ENCODE results near the gene LMOD1.
A peak's percentile ranks its signal among the peaks of the same experiment; 100 is the strongest.

The LMOD1 gene

DNA sequence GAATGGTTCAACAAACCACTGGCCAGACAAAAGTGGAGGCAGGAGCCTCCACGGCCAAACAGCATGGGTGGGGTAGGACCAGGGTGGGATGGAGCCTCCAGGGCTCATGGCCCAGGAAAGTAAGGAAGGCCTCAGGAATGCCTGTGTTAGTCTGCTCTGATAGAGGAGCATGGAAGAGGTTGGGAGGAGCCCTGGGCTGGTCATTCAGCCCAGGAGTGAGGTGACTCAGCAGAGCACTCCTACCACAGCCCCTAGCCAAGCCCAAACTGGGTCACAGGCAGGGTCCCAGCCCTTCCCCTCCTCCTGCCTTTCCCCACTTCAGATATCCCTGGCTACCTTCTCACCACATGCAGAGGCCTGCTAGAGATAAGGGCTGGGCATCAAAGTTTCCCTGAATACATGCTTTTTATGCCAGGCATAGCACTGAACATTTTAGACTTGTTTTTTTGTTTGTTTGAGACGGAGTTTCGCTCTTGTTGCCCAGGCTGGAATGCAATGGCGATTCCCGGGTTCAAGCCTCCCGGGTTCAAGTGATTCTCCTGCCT, 60.7 kb downstream of the LMOD1 start:
- no peak for TF ChIP-seq CTCF (IDR thresholded peaks at IDR 0.05; ENCODE audit: low read depth, low read length)
- DNase-seq (ENCODE audit: low read depth in 2 of 2): peak; percentile 49 to 53
- no peak overlapping the region for H3K4me3 ChIP-seq (replicated peaks in 1 of 2; ENCODE audit: low read depth in 2 of 2, low read length in 2 of 2)

GRCh38 chr1:201884425-201884824, 61.9 kb downstream of the LMOD1 start:
- no peak for TF ChIP-seq CTCF (IDR thresholded peaks at IDR 0.05; ENCODE audit: low read depth, low read length)
- DNase-seq (ENCODE audit: low read depth in 2 of 2): no peak

DNA sequence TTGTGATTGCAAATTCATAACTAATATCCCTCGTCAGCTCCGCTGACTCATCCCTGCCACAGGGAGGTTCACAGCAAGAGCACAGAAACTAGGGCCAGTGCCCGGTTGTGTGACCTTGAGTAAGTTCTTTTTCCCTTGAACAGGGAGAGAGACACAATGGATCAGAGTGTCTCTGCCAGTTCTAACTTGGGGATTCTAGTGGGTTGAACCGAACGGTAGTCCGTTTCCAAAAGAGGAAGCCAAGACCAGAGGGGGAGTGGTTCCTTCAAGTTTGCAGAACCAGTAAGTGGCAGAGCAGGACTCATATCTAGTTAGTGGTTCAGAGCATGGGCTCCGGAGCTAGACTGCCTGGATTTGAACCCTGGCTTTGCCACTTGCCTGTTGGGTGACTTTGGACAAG, 62.6 kb downstream of the LMOD1 start:
- H3K4me3 ChIP-seq (replicated peaks in 1 of 2; ENCODE audit: low read depth in 2 of 2, low read length in 2 of 2): no peak overlapping the region
- no peak for TF ChIP-seq CTCF (IDR thresholded peaks at IDR 0.05; ENCODE audit: low read depth, low read length)
- DNase-seq (ENCODE audit: low read depth in 2 of 2): peak; percentile 53 to 70

More at GRCh38 chr1:201884425-201884824, 61.9 kb downstream of the LMOD1 start:
- H3K4me3 ChIP-seq (replicated peaks in 1 of 2; ENCODE audit: low read depth in 2 of 2, low read length in 2 of 2): no peak overlapping the region

- no peak for TF ChIP-seq CTCF (IDR thresholded peaks at IDR 0.05; ENCODE audit: low read depth, low read length)
- H3K4me3 ChIP-seq (replicated peaks in 1 of 2; ENCODE audit: low read depth in 2 of 2, low read length in 2 of 2): no peak overlapping the region
- no peak for DNase-seq (ENCODE audit: low read depth in 2 of 2)
These were observed 63.1 kb downstream of the LMOD1 start for GRCh38 chr1:201883266-201883665.

DNA sequence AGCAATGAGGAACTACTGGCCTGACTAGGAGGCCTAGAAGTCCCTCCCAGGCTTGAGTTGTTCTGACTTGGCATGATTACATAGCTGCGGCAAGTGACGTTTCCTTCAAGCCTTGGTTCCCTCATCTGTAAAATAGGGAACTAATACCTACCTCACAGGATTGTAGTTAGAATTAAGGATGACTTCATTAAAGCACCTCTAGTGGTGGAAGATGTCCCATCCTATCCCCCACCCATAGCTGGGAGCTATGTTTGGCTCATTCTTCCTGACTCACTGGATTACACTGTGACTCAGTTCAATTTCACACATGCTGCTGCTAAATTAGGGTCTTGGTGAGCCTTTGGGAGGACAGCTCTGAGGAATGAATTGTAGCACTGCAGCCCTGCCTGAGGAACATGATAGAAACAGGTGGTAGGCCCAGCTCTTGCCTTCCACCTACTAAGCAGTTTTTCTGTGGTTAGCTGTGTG, 63.6 kb downstream of the LMOD1 start:
- peak; percentile 31 for TF ChIP-seq CTCF (IDR thresholded peaks at IDR 0.05; ENCODE audit: low read depth, low read length)
- no peak overlapping the region for H3K4me3 ChIP-seq (replicated peaks in 1 of 2; ENCODE audit: low read depth in 2 of 2, low read length in 2 of 2)
- DNase-seq (ENCODE audit: low read depth in 2 of 2): peak in 1 of 2 donors; percentile 77

DNA sequence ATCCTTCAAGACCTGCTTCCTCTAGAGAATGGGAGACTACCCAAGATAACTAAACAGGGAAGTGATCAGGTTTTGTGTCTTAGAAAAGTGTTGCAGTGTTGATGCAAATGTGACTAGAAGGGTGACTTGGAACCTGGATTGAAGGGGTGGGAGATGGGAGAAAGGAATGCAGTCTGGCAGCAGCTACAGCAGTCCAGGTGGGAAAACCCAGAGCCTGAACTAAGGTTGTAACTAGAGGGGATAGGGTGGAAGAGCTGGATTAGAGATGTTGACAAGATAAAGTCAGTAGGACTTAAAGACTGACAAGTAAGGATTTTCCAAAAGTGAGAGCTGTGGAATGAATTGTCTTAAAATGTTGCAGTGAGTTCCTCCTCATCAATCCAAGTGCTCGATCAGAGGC, 64.7 kb downstream of the LMOD1 start:
- H3K4me3 ChIP-seq (replicated peaks in 1 of 2; ENCODE audit: low read depth in 2 of 2, low read length in 2 of 2): no peak overlapping the region
- TF ChIP-seq CTCF (IDR thresholded peaks at IDR 0.05; ENCODE audit: low read depth, low read length): no peak
- DNase-seq (ENCODE audit: low read depth in 2 of 2): no peak
